HepG2 (cell line): ENCODE data around the gene GLYATL3. TPM values are rescaled to one million over a fixed set of nuclear protein-coding genes. Genes with fewer than 3 reads are reported as not detected.

Experiments used
- ATAC-seq: fragments of 200-7000 bp; cut with Tn5 transposase; 3 replicates; pipeline ENCODE4 v1.9.1; 2020; ENCODE audit warnings: mild to moderate bottlenecking, moderate library complexity
- BruUV-seq: library from RNA; stranded (reverse); fragments of 400-500 nt; replicated peaks from 2 replicates; lab custom pipeline; 2021; lab: Mats Ljungman, UMichigan
- CTCF ChIA-PET: fragments of 300-600 bp; formaldehyde crosslinking; extraction: SDS; loops from one replicate; lab custom pipeline; 2021; ENCODE audit warnings: low total read pairs, inconsistent platforms, low intra/inter-chr PET ratio; lab: Yijun Ruan, JAX
- POLR2A ChIA-PET: fragments of 350-600 bp; sonication (Branson Sonifier 250); formaldehyde crosslinking; loops from one replicate; lab custom pipeline; 2020; ENCODE audit warnings: antibody characterized with exemption, inconsistent platforms; lab: Yijun Ruan, JAX
- DNase-seq: peaks from one replicate; pipeline ENCODE4 v3.0.0-alpha.2; 2015; ENCODE audit warnings: low spot score
- FAIRE-seq: peaks from 3 replicates; lab custom pipeline; 2011; peaks lifted over from hg19 to GRCh38; lab: Jason Lieb, UNC
- H2AFZ ChIP-seq: one replicate; pipeline ENCODE4 v1.6.1; 2011; ENCODE audit warnings: low read length, inconsistent platforms
- H3K27ac ChIP-seq: fragments of 300-600 bp; 3 replicates; pipeline ENCODE4 v1.8.0; 2011; ENCODE audit warnings: mixed run types, mild to moderate bottlenecking, mixed read lengths, low read length, inconsistent platforms; ENCODE audit not compliant: insufficient read depth; ENCODE audit errors: extremely low read length
- H3K27me3 ChIP-seq, 2 experiments: fragments of 200-600 bp in 1 of 2; 2 replicates in 1 of 2; 3 replicates in 1 of 2; pipeline versions ENCODE4 v1.6.0 to v1.8.0; 2011; ENCODE audit warnings: low read length in 2 of 2, mild to moderate bottlenecking in 2 of 2, moderate library complexity in 2 of 2, inconsistent platforms in 1 of 2; ENCODE audit not compliant: insufficient read depth in 2 of 2, control insufficient read depth in 1 of 2
- H3K36me3 ChIP-seq, 2 experiments: fragments of 200-600 bp in 1 of 2; replicated peaks in 1 of 2; 2 replicates in 1 of 2; 3 replicates in 1 of 2; pipeline versions ENCODE4 v1.5.1 to v1.8.0; 2011; ENCODE audit warnings: low read length in 2 of 2, inconsistent platforms in 1 of 2; ENCODE audit not compliant: insufficient read depth in 2 of 2, control insufficient read depth in 1 of 2
- H3K4me1 ChIP-seq: 2 replicates; pipeline ENCODE4 v1.5.1; 2012; ENCODE audit warnings: low read length, inconsistent platforms; ENCODE audit not compliant: insufficient read depth
- H3K4me2 ChIP-seq: 2 replicates; pipeline ENCODE4 v1.6.0; 2011; ENCODE audit warnings: low read depth, low read length, inconsistent platforms
- H3K4me3 ChIP-seq, 3 experiments: fragments of 200-600 bp in 1 of 3; sonication (generic), shearing (Covaris generic) in 1 of 3; replicated peaks in 1 of 3; 2 replicates each; pipeline ENCODE4 v1.5.1; 2011 to 2016; ENCODE audit warnings: low read length in 3 of 3, inconsistent platforms in 2 of 3, low read depth in 2 of 3, mild to moderate bottlenecking in 2 of 3, control low read depth in 1 of 3, mixed read lengths in 1 of 3; ENCODE audit not compliant: insufficient read depth in 1 of 3
- H3K79me2 ChIP-seq: one replicate; pipeline ENCODE4 v1.6.1; 2011; ENCODE audit warnings: low read length, inconsistent platforms; ENCODE audit not compliant: insufficient read depth
- H3K9ac ChIP-seq: 2 replicates; pipeline ENCODE4 v1.6.0; 2011; ENCODE audit warnings: mild to moderate bottlenecking, low read depth, low read length, inconsistent platforms; ENCODE audit not compliant: insufficient read depth
- H3K9me3 ChIP-seq: 2 replicates; pipeline ENCODE4 v1.5.1; 2012; ENCODE audit warnings: mild to moderate bottlenecking, low read length
- H4K20me1 ChIP-seq: 2 replicates; pipeline ENCODE4 v1.6.0; 2011; ENCODE audit warnings: inconsistent platforms, mild to moderate bottlenecking, low read length, moderate library complexity; ENCODE audit not compliant: insufficient read depth
- ATRX ChIP-seq: sonication (generic); formaldehyde crosslinking; IDR thresholded peaks from 2 replicates; pipeline ENCODE4 v1.4.0; 2020; ENCODE audit warnings: missing genetic modification reagents, borderline replicate concordance
- CHCHD3 ChIP-seq: sonication (generic); formaldehyde crosslinking; IDR thresholded peaks from 2 replicates; pipeline ENCODE4 v1.8.0; 2022; ENCODE audit warnings: mild to moderate bottlenecking, missing genetic modification reagents, moderate library complexity
- DRAP1 ChIP-seq: IDR thresholded peaks from 2 replicates; pipeline ENCODE4 v1.6.1; 2016; ENCODE audit warnings: missing genetic modification reagents, missing compliant biosample characterization
- ESRRA ChIP-seq: sonication (generic); formaldehyde crosslinking; IDR thresholded peaks from 2 replicates; pipeline ENCODE4 v1.5.1; 2020; ENCODE audit warnings: mild to moderate bottlenecking, low read depth, missing genetic modification reagents
- KDM5B ChIP-seq: sonication (generic); formaldehyde crosslinking; IDR thresholded peaks from 2 replicates; pipeline ENCODE4 v1.4.0; 2020; ENCODE audit warnings: missing genetic modification reagents, mild to moderate bottlenecking, borderline replicate concordance
- NFIC ChIP-seq: IDR thresholded peaks from 2 replicates; pipeline ENCODE4 v1.6.1; 2012; ENCODE audit warnings: mild to moderate bottlenecking, low read length, inconsistent platforms
- PHB2 ChIP-seq: fragments of 450-650 bp; IDR thresholded peaks from 2 replicates; pipeline ENCODE4 v1.6.1; 2018; ENCODE audit not compliant: partially characterized antibody
- RORA ChIP-seq: sonication (generic); formaldehyde crosslinking; IDR thresholded peaks from 2 replicates; pipeline ENCODE4 v1.5.0; 2020; ENCODE audit warnings: mild to moderate bottlenecking, missing genetic modification reagents, moderate library complexity
- ZFP62 ChIP-seq: sonication (generic); formaldehyde crosslinking; IDR thresholded peaks from 2 replicates; pipeline ENCODE4 v1.4.0; 2020; ENCODE audit warnings: missing genetic modification reagents
- ZNF33B ChIP-seq: sonication (generic); formaldehyde crosslinking; IDR thresholded peaks from 2 replicates; pipeline ENCODE4 v1.5.1; 2020; ENCODE audit warnings: mild to moderate bottlenecking, missing genetic modification reagents
- ZNF350 ChIP-seq: sonication (generic); formaldehyde crosslinking; IDR thresholded peaks from 2 replicates; pipeline ENCODE4 v1.4.0; 2020; ENCODE audit warnings: mild to moderate bottlenecking, low read depth, missing genetic modification reagents, borderline replicate concordance
- ZNF468 ChIP-seq: sonication (generic); formaldehyde crosslinking; IDR thresholded peaks from 2 replicates; pipeline ENCODE4 v1.8.0; 2022; ENCODE audit warnings: mild to moderate bottlenecking, moderate library complexity, missing genetic modification reagents
- ZNF510 ChIP-seq: sonication (generic); formaldehyde crosslinking; IDR thresholded peaks from 2 replicates; pipeline ENCODE4 v1.4.0; 2020; ENCODE audit warnings: low read depth, mild to moderate bottlenecking, missing genetic modification reagents
- ZNF513 ChIP-seq: sonication (generic); formaldehyde crosslinking; conservative IDR thresholded peaks from 2 replicates; pipeline ENCODE4 v1.5.0; 2020; ENCODE audit warnings: missing genetic modification reagents
- WGBS: methylation state at CpG from one replicate; pipeline ENCODE4 v1.1.6; 2017; ENCODE audit warnings: low lambda C conversion rate; 5-methylcytosine and 5-hydroxymethylcytosine counted together
- in situ Hi-C: cut with HindIII; loops from 2 replicates; pipeline ENCODE4 v1.10.0; 2017; ENCODE audit warnings: low pct_unique_long_range_greater_than_20kb; ENCODE audit not compliant: extremely low pct_ligation_motif_present
- intact Hi-C: fragments of 100-400 bp; cut with micrococcal nuclease; formaldehyde crosslinking; loops from one replicate; pipeline ENCODE4 v1.10.0; 2022; ENCODE audit not compliant: unreplicated experiment
- polyA plus RNA-seq, 8 experiments: library from polyadenylated mRNA; depleted of rRNA in 3 of 8; stranded (reverse) in 7 of 8; unstranded in 1 of 8; fragments of >200 nt; fragmentation: Illumina TruSeq in 4 of 8; extraction: Trizol in 4 of 8; gene quantifications; 2 replicates each; pipeline versions ENCODE4 v1.2.1 to v1.2.3, GENCODE V29; 2011 to 2016; ENCODE audit warnings: low read depth in 4 of 8, missing spikeins in 1 of 8, mixed read lengths in 1 of 8; ENCODE audit not compliant: insufficient read depth in 1 of 8
- total RNA-seq, 5 experiments: library from RNA; depleted of rRNA; stranded (reverse); fragments of >200 nt; fragmentation: Illumina TruSeq; extraction: Trizol; gene quantifications; 2 replicates each; pipeline ENCODE4 v1.2.3, GENCODE V29; 2016; ENCODE audit warnings: low read depth in 1 of 5
- TF ChIP-seq, protein P1 (sequence below): sonication (generic); formaldehyde crosslinking; IDR thresholded peaks from 2 replicates; pipeline ENCODE4 v1.4.0; 2020; ENCODE audit warnings: mild to moderate bottlenecking, missing genetic modification reagents
- TF ChIP-seq, protein P2 (sequence below): sonication (generic); formaldehyde crosslinking; IDR thresholded peaks from 2 replicates; pipeline ENCODE4 v1.4.0; 2020; ENCODE audit warnings: missing genetic modification reagents

GLYATL3 gene
- total and polyA plus RNA-seq, 2 of the 13 experiments (the other 11 are each of a cell fraction or from before 2014, with no cell fraction given) = 0.05 TPM; not detected in 1

DNA sequence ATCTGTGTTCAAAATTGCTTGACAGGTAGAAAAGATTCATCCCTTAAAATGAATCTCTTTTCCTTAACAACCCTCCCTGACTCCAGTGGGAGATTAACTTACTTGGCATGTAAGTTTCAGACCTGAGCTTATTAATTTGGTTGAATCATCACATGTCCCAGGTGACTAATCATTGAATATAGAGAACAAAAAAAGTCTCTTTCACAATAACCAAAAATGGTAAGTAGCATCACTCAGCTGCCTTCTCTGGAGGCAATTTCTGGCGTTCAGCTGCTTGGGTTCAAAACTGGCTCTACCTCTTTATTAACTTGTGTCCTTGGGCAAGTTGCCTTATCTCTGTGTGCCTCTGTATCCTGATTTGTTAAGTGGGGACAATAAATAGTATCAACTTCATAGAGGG, 53.7 kb downstream of the GLYATL3 start:
- intact Hi-C loops = no loop called here
- H3K4me2 ChIP-seq = no peak overlapping the region
- POLR2A ChIA-PET = no interaction called here
- DNase-seq = no peak
- H3K4me3 ChIP-seq = no peak overlapping the region
- in situ Hi-C loops = no loop called here
- H3K4me1 ChIP-seq = peaks cover 53% of the 10 kb centered on the region
- H3K79me2 ChIP-seq = no peaks in the 10 kb centered on the region
- FAIRE-seq = no peak
- 0% methylated on average over 1 of the region's 1 CpG for WGBS
- no peaks in the 10 kb centered on the region for H3K9me3 ChIP-seq
- no peaks in the 10 kb centered on the region for H3K36me3 ChIP-seq
- CTCF ChIA-PET = no interaction called here
- H3K27me3 ChIP-seq = peaks cover 4 to 22% of the 10 kb centered on the region in 2 experiments; a peak in 4 of 5 replicates
- no TSS peak for BruUV-seq
- no peak for ATAC-seq
- no peak overlapping the region for H2AFZ ChIP-seq
- H4K20me1 ChIP-seq = no peaks in the 10 kb centered on the region
- no peak overlapping the region for H3K27ac ChIP-seq
- H3K9ac ChIP-seq = no peak overlapping the region
- TF ChIP-seq RORA (CRISPR knock-in tag) = no peak
- TF ChIP-seq, protein P1, sequence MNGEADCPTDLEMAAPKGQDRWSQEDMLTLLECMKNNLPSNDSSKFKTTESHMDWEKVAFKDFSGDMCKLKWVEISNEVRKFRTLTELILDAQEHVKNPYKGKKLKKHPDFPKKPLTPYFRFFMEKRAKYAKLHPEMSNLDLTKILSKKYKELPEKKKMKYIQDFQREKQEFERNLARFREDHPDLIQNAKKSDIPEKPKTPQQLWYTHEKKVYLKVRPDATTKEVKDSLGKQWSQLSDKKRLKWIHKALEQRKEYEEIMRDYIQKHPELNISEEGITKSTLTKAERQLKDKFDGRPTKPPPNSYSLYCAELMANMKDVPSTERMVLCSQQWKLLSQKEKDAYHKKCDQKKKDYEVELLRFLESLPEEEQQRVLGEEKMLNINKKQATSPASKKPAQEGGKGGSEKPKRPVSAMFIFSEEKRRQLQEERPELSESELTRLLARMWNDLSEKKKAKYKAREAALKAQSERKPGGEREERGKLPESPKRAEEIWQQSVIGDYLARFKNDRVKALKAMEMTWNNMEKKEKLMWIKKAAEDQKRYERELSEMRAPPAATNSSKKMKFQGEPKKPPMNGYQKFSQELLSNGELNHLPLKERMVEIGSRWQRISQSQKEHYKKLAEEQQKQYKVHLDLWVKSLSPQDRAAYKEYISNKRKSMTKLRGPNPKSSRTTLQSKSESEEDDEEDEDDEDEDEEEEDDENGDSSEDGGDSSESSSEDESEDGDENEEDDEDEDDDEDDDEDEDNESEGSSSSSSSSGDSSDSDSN (CRISPR knock-in tag) = no peak
- TF ChIP-seq ZNF468 (CRISPR knock-in tag) = no peak
- no peak for TF ChIP-seq DRAP1 (CRISPR knock-in tag)
- no peak for TF ChIP-seq ZNF350 (CRISPR knock-in tag)
- no peak for TF ChIP-seq ESRRA
- no peak for TF ChIP-seq PHB2
- no peak for TF ChIP-seq ATRX (CRISPR knock-in tag)
- TF ChIP-seq ZNF33B (CRISPR knock-in tag) = no peak
- TF ChIP-seq ZNF513 (CRISPR knock-in tag) = no peak
- TF ChIP-seq ZFP62 (CRISPR knock-in tag) = no peak
- no peak for TF ChIP-seq ZNF510
- TF ChIP-seq, protein P2, sequence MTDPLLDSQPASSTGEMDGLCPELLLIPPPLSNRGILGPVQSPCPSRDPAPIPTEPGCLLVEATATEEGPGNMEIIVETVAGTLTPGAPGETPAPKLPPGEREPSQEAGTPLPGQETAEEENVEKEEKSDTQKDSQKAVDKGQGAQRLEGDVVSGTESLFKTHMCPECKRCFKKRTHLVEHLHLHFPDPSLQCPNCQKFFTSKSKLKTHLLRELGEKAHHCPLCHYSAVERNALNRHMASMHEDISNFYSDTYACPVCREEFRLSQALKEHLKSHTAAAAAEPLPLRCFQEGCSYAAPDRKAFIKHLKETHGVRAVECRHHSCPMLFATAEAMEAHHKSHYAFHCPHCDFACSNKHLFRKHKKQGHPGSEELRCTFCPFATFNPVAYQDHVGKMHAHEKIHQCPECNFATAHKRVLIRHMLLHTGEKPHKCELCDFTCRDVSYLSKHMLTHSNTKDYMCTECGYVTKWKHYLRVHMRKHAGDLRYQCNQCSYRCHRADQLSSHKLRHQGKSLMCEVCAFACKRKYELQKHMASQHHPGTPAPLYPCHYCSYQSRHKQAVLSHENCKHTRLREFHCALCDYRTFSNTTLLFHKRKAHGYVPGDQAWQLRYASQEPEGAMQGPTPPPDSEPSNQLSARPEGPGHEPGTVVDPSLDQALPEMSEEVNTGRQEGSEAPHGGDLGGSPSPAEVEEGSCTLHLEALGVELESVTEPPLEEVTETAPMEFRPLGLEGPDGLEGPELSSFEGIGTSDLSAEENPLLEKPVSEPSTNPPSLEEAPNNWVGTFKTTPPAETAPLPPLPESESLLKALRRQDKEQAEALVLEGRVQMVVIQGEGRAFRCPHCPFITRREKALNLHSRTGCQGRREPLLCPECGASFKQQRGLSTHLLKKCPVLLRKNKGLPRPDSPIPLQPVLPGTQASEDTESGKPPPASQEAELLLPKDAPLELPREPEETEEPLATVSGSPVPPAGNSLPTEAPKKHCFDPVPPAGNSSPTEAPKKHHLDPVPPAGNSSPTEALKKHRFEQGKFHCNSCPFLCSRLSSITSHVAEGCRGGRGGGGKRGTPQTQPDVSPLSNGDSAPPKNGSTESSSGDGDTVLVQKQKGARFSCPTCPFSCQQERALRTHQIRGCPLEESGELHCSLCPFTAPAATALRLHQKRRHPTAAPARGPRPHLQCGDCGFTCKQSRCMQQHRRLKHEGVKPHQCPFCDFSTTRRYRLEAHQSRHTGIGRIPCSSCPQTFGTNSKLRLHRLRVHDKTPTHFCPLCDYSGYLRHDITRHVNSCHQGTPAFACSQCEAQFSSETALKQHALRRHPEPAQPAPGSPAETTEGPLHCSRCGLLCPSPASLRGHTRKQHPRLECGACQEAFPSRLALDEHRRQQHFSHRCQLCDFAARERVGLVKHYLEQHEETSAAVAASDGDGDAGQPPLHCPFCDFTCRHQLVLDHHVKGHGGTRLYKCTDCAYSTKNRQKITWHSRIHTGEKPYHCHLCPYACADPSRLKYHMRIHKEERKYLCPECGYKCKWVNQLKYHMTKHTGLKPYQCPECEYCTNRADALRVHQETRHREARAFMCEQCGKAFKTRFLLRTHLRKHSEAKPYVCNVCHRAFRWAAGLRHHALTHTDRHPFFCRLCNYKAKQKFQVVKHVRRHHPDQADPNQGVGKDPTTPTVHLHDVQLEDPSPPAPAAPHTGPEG (CRISPR knock-in tag) = no peak
- TF ChIP-seq CHCHD3 (CRISPR knock-in tag) = no peak
- TF ChIP-seq KDM5B = no peak
- no peak for TF ChIP-seq NFIC
